HG02981 (cell line): Measurements from ENCODE around the gene HIVEP1.
A peak's percentile ranks its signal among the peaks of the same experiment; 100 is the strongest.

Source experiments
- ATAC-seq: cut with Tn5 transposase; IDR thresholded peaks from one replicate; pipeline ENCODE4 v1.9.1; 2021; ENCODE audit warnings: mild to moderate bottlenecking, moderate library complexity; ENCODE audit not compliant: unreplicated experiment

The HIVEP1 gene

GRCh38 chr6:11992086-11992485, 20.0 kb upstream of the HIVEP1 start:
- no peak for ATAC-seq

DNA sequence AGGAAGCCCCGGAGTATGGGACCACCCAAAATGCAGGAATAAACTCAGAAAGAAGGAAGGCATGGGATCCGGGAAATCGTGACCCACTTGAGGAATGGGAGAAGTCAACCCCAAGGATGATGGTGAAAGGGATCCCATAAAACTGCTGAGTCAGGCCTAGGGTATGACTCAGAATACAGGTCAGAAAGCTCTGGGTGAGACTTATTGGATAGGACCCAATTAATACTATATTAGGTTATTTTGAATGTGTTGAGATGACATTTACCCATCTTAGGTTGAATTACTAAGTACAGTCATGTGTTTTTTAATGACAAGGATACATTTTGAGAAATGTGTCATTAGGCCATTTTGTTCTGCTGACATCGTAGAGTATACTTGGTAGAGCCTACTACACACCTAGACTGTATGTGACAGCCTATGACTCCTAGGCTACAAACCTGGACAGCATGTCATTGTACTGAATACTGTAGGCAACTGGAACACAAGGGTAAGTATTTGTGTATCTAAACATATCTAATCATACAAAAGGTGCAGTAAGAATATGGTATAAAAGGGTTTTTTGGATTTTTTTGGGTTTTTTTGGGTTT, 17.1 kb upstream of the HIVEP1 start:
- no peak for ATAC-seq

DNA sequence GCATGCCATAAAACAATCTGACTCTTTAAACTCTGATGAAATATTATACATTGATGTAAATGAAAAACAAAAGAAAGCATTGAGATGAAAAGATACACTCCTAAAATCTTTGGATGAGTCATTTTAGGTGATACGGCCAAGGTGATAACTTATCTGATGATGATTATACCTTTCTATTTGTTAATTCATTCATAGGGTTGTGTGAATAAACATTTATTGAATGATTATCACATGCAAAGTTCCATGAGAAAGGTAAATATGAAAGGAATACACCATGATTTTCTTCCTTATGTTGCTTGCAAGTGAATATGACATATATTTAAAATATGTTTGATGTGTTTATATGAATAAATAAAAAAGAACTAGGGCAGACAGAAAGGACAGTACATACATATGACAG, 15.4 kb upstream of the HIVEP1 start:
- no peak for ATAC-seq

DNA sequence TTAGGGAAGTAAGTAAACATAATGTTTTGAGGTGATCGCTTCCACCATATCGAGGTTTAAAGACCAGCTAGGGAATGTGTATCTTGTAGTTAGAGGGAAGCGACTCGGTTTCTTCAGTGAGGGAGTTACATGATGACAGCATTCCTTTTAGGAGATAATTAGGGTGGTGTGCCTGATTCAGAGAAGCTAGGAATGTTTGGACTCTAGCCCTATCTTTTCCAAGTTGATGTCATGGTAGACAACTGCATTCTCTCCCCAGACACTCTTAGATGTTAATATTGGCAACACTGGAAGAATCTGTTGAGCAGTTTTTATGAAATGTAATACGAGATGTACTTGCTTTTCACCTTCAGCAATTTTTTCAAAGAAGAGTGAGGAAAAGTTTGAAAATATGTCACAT, 12.9 kb upstream of the HIVEP1 start:
- no peak for ATAC-seq

DNA sequence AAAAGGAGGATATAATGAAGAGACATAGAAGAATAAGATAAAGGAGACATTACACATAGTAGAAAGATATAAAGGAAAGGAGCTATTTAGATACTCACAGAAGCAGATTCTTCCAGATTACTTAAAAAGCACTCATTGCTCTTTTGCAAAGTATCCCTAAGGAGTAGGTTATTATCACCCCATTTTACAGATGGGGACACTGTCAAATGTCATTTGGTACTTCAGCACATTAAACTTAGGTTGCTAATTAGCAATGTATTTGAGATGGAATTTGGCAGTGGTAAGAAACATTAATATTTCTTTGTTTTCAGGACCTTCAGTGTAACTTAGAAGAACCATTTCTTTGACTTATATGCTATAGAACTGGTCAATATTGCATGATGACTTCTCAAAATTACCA, 11.9 kb upstream of the HIVEP1 start:
- ATAC-seq = no peak

GRCh38 chr6:12001004-12001705, 11.0 kb upstream of the HIVEP1 start:
- ATAC-seq = no peak

- ATAC-seq = no peak
Observed at GRCh38 chr6:12001706-12002435, 10.2 kb upstream of the HIVEP1 start.

- no peak for ATAC-seq
Observed at GRCh38 chr6:12007473-12007872, 4.6 kb upstream of the HIVEP1 start.

DNA sequence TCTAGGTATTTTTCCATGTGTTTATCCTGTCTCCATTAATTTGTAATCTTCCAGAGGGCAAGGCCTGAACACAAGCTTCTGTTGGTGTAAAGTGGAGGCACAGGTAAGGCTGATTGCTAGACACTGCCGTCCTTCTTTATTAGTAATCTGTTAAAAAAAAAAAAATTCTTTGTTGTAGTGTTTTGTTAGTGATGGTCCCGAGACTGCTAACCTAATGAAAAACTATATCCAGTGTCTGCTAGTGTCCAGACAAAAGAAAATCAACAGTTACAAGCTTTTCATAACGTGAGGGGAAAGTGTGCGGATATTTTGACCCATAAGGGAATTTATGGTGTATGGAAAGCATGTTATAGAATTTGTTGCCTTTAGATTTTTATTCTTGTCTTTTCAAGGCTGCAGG, 4.2 kb upstream of the HIVEP1 start:
- no peak for ATAC-seq

DNA sequence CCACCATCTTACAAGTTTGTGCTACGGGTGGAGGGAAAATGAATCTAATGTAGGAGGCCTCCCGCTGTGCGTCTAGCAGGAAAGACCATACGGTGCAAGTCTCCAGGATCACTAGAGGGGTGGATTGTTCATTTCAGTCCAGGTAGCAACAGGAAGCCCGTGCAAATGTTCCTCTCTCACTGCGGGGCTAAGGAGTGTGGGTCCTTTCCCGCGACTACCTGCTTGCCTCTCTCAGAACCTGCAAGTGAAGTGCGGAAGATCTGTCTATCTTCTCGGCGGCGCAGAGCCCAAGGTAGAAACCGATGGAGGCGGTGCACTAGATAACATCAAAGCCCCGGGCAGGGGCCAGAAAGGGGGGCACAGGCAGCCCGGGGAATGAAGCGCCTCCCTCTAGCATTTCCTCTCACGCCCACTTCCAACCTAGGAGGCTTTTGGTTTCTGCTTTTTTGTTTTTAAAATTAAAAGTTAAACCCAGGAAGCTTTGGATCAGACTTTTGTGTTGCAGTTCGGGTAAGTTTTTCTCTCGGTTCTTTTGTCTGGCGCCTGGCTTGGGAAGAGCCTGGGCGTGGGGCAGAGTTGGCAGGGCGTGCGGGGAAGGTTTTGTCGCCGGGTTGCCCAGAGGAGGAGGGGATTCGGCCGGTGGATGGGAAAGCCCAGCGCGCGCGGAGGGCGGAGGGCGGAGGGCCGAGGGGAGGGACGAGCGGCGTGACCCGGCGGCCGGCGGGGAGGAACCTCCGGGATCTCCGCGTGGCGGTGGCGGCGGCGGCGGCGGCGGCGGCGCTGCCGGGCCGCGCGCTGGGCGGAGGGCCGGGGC, 3.5 kb upstream of the HIVEP1 start:
- ATAC-seq = peak; percentile 23

GRCh38 chr6:12009180-12009685, 2.9 kb upstream of the HIVEP1 start:
- no peak for ATAC-seq

DNA sequence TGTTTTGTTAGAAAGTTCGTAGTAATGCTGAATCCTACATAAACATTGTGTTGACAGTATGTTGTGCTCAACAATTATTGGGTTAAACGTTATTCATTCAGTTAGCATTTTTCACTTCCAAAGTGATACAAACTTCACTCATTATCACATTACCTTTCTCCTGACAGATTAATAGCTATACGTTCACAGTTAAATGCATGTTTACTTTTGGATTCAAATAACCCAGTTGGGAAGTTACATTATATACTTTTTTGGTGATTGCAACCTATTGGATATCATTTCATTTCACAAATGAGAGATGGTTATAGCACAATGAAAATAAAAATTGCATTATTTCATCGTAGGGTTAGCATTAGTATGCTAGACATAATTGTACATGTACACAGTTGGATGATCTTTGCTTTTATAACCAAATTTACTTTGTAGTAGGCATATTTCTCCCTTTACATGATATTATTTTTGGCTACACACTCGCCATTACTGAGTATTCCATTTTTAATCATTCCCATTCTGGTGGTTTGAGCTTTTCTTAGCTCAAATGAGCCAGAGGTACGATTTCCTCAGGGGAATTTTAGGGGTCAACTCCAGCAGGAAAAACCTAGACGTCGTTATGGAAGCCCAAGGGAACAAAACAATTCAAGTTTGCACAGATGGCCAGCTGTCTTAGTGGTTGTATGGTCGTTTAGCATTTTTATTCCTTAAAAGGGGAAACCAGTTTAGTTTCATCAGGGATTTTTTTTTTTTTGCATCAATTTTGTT, 2.1 kb upstream of the HIVEP1 start:
- ATAC-seq = no peak

GRCh38 chr6:12010635-12011275, 1.4 kb upstream of the HIVEP1 start:
- peak; percentile 35 for ATAC-seq

- ATAC-seq = peak; percentile 59
Observed at GRCh38 chr6:12011276-12012037, 655 bp upstream of the HIVEP1 start.

GRCh38 chr6:12012558-12013306, 620 bp downstream of the HIVEP1 start:
- ATAC-seq = no peak

GRCh38 chr6:12013307-12013719, 1.2 kb downstream of the HIVEP1 start:
- no peak for ATAC-seq

DNA sequence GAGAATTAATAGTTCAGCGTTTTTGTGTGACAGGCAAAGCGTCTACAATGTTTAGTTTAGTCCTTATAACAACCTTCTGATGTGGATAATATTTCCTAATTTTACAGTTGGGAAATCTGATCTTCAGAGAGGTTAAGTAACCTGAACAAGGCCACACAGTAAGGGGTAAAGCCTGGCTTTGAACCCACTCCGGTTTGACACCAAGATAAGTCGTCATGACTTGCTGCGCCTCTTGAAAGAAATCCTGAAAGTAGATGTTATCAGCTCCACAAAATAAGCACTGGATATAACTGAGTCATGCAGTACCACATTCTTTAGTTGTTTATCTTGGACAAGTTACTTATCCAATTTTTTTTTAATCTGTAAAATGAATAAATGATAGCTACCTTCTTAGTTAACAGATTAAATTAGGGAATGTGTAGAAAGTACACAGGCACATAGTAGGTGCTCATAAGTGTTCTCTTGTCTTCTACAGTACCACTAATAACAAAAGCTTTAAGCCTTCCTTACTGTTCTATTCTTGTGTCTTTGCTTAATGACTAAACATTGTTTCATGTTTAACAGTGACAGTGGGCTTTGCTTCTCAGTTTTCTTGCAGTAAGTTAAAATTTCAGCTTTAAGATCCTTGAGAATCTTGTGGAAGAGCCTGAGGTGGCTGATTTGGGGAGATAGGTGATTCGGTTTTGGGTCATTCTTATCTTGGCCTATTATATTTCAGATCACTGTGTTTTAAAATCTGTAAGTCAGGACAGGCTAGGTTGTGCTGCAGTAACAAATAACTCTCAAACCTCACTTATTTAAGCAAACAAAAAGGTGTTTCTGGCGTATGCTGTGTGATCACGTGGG, 2.1 kb downstream of the HIVEP1 start:
- ATAC-seq = no peak

- ATAC-seq = no peak
Observed at GRCh38 chr6:12014873-12015149, 2.7 kb downstream of the HIVEP1 start.
